AG20443 (cell line): ENCODE data around the gene IGF2R.
"Not testable (repeated sequence)": the region's sequence is repeated elsewhere in the genome, so short reads cannot be mapped to it uniquely, and the experiment has no call there.

Experiments
- DNase-seq: peaks from one replicate; pipeline ENCODE4 v3.0.0; 2012; ENCODE audit warnings: low spot score, mixed read lengths

IGF2R gene

DNA sequence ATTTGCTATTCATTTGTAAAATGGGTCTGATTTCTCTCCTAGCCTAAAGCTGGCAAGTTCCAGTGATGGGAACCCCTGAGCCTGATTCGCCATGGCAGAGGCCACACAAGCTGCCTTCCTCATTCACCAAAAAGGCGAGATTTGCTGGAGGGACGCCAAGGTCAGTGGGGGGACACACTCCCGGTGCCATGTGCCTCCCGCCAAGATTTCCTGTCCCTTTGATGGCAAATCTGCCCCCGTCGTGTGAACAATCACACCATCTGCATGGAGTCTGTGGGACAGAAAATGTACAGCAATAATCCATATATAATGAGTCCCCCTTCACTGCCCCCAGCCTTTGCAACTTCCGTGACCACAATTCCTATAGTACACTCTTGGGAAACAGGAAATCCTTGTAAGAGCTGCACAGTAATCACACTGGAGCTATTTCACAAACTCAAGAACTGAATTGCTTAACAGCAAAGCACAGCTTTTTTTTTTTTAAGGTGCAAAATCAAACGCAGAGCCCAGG is 15.7 kb upstream of the IGF2R start:
- peak; percentile 22 for DNase-seq

DNA sequence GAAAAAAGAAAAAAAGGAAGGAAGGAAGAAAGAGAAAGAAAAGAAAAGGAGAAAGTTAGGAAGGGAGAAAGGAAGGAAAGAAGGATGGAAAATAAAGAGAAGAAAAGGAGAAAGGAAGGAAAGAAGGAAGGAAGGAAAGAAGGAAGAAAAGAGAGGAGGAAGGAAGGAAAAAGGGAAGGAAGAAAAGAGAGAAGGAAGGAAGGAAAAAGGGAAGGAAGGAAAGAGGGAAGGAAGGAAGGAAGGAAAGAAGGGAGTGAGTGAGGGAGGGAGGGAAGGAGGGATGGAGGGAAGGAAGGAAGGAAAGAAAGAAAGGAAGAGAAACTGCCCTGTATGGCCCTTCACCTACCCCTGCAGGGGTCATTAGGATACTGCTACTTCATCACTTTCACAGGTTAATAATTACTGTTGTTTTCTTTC is 12.9 kb upstream of the IGF2R start:
- no peak for DNase-seq

DNA sequence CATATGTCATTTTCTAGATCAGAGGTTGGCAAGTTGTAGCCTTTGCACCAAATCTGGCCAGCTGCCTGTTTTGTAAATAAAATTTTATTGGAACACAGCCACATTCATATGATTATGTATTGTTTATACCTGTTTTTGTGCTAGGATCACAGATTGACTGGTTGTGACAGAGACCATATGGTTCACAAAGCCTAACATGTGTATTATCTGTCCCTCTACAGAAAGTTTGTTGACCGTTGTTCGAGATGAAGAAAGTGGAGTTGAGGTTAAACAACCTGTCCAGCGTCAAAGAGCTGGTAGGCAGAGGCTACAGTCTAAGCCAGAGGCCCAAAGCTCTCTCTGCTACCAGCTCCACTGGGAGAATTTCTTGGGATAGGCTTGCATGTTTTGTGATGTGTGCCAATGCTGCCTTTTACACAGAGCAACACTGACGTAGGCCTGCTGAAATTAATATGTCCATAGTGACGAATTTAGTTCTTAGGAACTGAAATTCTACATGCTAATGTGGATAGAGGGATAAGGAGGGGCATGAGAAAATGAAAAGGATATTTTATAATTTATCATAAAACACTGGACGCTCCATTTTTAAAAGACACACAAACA is 11.7 kb upstream of the IGF2R start:
- DNase-seq, result no peak

DNA sequence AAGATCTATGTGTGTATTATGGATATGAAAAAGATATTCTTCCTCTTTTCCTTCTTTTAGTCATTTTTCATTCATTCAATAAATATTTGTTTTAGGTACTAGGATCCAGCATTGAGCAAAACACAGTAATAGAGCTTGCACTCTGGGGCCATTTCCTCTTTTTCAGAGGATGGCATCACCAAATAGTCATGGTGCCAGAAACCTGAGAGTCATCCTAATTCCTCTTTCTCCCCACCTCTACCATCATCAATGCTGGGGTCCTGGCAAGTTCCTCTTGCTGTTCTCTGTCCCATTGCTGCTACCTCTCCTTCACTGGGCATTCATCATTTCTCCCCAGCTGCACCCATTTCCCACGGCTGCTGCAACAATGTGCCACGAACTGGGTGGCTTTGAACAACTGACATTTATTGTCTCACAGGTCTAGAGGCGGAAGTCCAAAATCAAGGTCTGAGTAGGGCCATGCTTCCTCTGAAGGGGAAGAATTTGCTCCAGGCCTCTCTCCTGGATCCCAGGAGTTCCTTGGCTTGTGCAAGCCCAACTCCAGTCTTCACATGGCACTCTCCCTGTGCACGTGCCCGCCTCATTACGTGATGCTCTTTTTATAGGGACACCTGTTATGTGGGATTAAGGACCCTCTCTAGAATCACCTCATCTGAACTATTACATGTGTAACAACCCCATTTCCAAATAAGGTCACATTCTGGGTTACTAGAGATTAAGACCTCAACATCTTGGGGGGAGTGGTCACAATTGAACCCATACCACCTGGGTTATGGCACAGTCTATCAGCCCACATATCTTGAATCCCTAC is 9.5 kb upstream of the IGF2R start:
- no peak for DNase-seq

DNA sequence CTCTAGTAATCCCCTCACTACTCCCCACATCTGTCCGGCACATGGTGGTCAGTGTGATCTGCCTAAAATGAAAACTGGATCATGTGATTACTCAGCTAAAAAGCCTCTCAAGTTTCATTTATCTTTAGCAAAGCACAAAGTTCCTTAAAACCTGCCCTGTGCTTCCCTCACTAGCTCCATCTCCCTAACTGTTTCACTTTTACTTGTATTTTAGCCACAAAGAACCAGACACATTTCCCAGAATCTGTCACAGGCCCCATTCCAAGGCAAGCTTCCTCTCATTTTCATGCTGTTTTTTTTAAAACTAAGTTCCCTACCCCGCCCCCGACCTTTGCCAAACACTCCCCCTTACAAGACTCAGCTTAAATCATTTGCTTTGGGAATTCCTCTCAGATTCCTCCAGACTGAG is 8.9 kb upstream of the IGF2R start:
- DNase-seq, result peak; percentile 30

DNA sequence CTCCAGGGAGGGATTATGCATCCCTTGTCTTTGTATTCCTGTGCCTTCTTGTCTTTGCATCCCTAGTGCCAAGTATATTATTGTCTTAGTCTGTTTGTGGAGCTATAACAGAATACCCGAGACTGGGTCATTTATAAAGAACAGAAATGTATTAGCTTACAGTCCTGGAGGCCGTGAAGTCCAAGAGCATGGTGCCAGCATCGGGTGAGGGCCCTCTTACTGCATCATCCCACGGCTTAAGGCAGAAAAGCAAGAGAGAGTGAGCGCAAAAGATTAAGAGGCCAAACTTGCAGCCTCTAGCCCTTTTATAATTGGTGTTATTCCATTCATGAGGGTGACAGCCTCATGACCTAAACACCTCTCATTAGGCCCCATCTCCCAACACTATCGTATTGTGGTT is 8.4 kb upstream of the IGF2R start:
- DNase-seq, result no peak

DNA sequence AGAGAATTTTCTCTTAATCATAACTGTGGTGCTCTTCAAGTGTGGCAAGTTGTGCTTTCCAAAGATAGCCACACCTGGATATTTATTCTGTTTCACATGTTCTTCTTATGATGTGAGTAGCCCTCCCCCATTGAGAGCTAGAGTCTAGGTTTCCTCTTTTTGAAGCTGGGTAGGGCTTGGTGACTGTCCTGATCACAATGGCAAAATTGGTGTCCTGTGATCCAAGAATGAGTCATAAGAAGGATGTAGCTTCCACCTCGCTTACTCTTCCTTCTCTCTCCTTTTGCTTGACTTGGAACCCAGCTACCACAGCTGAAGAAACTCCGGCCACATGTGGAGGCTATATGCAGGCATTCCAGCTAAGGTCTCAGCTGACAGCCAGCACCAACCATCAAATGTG is 7.4 kb upstream of the IGF2R start:
- peak; percentile 25 for DNase-seq

DNA sequence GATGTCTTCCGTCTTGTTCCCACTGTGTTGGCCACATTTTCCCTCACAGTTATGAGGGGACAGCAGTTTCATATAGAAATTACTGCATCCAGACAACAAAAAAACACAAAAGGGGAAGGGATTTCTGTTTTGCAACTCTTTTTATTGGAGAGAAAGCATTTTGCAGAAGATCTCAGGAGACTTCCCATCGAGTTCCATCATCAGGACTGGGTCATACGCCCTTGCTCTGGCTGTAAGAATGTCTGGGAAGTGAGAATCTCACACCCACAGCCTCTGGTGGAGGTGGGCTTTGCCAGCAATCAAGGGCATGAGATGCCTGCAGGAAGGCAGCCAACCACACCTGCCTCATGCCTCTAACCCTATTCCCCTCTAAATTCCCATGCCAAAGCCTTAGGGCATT is 5.8 kb upstream of the IGF2R start:
- DNase-seq, result no peak

DNA sequence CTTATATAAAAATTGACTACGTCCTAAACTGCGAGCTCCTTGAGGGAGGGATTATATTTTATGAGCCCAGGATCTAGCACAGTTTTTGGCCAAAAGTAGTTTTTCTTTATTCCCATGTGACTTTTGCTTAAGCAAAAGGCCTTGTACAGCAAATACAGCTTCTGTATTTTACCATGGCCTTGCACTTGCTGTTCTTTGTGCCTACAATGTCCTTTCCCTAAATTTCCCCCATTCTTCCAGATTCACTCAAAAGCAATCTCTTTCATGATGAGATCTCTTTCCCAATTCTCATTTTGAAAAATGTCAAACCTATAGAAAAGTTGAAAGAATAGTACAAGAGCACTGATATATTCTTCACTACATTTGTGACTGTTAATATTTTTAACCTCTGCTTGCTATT is 4.8 kb upstream of the IGF2R start:
- no peak for DNase-seq

DNA sequence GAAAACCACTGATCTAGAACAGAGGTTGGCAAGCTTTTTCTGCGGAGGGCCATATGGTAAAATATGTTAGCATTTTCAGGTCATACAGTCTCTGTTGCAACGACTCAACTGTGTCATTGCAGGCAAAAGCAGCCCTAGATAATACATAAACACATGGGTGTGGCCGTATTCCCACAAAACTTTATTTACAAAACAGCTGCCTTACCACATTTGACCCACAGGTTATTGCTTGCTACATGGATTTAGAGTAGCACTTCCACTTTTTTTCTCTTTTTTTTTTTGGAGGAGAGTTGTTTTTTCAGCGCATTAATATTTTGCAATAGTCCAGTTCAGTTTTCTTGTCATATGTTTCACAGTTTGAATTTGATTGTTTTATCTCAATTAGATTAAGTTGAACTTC is 2.5 kb upstream of the IGF2R start:
- no peak for DNase-seq

DNA sequence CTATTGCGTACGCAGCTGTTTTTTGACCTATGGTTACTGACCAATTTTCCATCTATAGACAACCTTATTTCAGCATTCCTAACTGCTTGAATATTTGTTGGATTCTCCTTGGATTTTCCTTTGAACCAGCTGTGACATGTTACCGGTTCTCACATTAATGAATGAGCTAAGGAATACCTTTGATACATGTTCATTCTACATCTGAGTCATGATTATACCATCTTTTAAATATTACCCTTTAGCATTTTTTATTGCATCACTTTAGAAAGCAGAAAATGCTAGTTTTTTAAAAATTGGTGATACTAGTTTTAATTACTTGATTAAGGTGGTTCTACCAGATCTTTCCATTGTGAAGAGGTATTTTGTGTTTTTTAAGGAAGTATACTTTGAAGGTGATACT is 1.9 kb upstream of the IGF2R start:
- no peak for DNase-seq

DNA sequence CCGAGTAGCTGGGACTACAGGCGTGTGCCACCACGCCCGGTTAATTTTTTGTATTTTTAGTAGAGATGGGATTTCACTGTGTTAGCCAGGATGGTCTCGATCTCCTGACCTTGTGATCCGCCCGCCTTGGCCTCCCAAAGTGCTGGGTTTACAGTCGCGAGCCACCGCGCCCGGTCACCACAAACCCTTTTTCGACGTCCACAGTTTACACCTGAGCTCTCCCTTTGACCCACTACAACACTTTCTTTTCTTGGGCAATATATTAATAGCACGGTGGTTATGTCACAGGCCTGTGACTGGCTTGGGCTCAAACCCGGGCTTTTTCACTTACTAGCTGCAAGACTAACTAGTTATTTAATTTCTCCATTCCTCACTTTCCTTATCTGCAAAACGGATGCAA is 1.3 kb upstream of the IGF2R start:
- DNase-seq, result not testable (repeated sequence)

DNA sequence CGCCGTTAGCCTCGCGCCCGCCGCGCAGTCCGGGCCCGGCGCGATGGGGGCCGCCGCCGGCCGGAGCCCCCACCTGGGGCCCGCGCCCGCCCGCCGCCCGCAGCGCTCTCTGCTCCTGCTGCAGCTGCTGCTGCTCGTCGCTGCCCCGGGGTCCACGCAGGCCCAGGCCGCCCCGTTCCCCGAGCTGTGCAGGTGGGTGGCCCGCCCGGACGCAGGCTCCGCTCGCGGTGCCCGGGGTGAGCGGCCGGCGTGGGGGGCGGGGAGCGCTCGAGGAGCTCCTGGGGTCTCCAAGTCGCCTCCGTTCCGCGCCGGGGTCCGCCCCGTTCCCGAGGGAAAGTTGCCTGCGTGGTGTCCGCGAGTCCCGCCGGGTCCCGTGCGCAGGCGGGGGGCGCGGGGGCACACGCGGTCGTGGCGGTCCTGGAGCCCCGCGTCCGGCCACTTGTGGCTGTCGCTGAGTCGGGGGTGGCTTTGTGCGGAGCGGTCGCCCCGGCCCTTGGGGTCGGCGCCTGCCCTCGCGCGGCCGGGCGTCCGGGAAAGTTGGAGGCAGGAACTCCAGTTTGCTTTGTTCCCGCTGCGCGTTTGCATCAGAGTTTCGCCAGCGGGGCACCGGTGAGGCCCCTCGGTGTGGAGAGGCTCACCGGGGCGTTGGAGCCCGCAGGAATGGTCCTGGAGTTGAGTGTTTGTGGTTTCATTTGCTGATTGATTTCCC is 476 bp downstream of the IGF2R start:
- DNase-seq, result peak; percentile 52

DNA sequence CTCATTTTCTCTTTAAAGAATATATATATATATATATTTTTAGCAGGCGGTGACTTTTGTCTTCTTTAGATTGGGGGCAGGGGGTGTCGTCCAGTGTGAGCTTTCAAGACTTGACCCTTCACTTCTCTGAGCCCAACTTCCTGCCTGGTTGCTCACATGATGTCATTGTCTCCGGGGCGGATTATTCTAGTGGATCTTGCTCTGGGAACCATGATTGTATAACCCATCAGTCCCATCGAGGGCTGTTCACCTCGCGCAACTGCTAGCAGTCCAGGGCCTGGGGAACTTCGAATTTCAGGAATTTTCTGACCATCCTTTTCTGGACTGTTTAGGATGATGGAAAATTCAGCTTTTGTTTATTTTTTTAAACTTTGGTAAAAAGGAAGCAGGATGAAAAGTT is 1.0 kb downstream of the IGF2R start:
- peak; percentile 78 for DNase-seq

DNA sequence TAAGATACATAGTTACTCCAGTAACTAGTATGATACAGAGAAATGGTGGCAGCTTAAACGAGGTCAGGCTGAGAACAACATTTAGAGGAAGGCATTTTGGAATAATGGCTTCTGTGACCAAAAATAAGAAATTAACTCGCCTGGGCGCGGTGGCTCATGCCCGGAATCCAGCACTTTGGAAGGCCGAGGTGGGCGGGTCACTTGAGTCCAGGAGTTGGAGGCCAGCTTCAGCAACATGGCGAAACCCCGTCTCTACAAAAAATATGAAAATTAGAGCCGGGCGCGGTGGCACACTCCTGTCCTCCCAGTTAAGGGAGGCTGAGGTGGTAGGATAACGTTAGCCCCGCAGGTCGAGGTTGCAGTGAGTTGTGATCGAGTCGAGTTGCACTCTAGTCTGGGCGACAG is 1.8 kb downstream of the IGF2R start:
- no peak for DNase-seq

DNA sequence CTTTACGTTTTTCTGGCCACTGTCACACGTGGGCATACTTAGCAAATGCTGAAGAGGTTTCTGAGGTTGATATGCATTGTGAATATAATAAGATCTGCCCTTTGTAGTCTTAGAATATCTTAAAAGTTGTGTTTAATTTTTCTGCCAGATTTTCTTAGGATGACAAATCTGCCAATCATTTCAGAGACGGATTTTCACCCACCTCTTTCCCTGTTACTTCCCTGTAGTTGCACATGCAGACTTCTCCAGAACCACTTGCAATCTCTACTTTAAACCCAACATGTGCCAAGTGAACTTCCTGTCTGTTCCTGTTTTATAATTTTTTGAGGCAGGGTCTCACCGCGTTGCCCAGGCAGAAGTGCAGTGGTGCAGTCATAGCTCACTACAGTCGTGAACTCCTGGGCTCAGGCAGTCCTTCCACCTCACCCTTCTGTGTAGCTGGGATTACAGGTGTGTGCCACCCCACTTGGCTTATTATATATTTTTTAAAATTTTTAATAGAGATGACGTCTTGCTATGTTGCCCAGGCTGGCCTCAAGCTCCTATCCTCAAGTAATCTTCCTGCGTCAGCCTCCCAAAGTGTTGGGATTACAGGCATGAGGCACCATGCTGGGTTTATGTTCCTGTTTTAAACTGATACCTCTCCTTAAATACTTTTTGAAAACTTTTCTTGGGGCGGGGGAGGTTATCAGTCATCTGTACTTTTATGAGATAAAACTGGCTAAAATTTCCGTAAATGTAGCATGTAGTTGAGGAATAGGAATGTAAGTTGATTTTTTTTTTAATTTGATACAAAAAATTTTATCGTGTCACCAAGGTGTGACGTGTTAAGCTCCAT is 2.7 kb downstream of the IGF2R start:
- DNase-seq, result no peak

DNA sequence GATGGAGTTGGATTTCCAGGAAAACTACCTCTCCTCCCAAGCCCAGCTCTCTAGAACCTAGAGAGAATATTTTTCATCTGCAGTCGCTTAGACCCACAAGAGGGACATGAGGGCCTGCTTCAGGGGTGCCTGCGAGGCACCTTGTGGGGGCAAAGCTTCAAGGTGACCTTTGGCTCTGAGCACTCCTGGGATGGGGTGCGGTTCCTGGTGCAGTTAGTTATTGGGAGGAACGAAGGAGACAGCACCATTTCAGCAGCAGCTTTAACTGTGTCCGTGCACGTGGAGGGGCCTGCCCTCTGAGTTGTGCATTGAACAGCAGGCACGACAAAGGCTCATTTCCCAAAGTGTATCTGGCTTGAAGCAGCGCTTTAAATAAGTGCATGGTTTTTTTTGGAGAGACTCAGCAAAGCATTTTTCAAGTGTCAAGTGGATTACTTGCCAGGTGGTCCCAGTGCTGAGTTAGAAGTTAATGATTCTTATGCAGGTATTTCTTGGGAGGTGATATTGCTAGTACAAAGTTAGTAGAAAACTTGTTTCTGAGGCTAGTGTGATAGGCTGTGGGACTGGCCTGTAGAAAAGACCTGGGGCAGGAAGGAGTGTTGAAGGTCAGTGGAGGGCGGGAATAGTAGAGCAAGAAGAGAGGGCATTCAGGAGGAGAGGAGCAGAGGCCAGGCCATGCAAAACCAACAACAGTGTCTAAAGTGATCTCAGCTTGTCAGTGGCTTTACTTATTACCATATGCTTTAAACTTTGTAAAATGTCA is 3.8 kb downstream of the IGF2R start:
- DNase-seq, result no peak

DNA sequence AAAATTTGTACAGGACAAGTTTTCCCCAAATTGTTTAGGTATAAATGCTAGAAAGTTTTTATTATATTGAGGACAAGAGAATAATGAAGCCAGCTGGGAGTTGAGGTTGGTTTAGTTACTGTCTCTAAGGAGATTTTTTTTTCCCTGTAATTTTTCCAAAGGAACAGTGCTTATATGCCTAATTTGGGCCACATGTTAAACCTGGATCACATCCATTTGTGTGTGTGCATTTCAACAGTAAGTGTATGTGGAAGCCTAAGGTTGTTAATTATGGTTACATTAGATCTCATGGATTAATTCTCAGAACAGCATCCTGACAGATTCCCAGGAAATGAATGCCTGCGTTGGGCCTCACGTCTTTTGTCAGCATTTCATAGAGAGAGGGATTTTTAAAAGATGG is 4.5 kb downstream of the IGF2R start:
- no peak for DNase-seq

DNA sequence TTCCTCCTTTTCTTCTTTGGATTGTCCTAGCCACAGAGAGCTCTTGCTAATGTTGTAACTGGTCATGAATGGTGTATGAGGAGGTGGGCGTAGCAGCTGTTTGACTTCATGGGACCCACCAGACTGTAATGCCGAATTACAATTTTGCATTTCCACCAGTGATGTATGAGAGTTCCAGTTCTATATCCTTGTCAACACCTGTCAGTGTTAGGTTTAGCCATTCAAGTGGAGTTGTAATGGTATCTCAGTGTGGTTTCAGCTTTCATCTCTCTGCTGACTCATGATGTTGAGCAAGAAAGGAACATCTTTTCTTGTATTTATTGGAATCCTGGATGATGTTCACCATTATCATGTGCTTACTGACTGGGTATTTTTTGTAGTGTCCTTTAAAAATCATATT is 5.1 kb downstream of the IGF2R start:
- peak; percentile 57 for DNase-seq

DNA sequence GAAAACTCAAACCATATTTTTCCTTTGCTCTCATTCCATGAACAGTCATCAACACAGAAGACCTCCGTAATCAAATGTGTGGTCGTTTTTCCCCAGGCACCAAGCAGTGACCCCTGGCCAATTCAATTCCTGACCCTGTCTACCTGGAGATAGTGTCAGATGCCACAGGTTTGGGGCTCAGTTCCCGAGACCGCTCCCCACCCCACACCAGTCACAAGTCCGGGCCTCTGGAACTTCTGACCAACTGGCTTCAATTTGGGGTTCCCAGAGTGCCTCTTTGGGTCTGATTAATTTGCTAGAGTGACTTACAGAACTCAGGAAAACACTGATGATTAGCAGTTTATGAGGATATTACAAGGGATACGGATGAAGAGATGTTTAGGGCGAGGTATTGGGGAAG is 6.0 kb downstream of the IGF2R start:
- no peak for DNase-seq

DNA sequence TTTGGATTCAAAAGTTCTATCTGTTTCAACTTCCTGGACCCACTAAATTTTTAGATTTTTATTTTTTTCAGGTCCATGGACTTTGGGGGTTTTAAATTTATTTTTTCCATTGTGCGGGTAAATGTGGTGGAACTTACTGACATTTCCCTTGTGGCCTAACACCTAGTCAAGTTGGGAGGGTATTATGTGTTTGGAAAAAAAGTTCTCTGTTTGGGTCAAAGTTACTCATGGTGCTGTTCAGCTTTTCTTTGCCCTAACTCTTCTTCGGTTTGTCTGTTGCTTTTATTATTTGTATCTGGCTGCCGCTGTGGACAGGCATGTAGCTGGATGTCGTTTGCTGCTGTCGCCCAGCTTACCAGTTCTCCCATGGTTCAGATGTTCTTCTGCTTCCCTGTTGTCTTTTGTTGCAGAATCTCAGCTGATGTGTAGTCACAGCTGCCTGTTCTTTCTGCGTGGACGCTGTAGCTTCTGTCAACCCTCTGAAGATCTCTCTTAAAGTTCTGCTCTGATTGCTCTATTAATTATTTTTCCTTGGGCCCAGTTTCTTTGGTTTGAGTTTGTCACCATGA is 7.9 kb downstream of the IGF2R start:
- DNase-seq, result no peak
